CMK (cell line): ENCODE measurements around the gene PRKAG2.
A peak's percentile ranks its signal among the peaks of the same experiment; 100 is the strongest.

Source experiments
- DNase-seq: peaks from one replicate; pipeline ENCODE4 v3.0.0-alpha.2; 2010; ENCODE audit warnings: low read depth

The PRKAG2 gene

DNA sequence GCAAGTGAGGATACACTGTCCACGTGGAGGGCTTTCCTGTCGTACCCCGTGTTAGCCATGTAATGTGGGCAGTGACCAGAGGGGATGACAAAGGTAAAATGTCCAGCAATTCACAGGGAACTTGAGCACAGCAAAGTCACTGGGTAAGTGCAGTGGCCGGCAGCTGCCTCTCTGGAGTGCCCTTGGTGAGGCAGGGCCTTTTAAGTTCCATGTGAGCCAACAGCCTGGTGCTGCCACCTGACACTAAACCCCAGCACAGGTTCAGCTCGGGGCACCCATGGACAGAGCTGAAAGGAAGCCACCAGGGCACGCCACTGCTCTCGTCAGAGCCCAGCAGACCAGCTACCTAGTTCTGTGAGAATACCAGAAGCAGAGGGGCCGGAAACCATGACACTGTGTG, 168.3 kb downstream of the PRKAG2 start:
- no peak for DNase-seq

DNA sequence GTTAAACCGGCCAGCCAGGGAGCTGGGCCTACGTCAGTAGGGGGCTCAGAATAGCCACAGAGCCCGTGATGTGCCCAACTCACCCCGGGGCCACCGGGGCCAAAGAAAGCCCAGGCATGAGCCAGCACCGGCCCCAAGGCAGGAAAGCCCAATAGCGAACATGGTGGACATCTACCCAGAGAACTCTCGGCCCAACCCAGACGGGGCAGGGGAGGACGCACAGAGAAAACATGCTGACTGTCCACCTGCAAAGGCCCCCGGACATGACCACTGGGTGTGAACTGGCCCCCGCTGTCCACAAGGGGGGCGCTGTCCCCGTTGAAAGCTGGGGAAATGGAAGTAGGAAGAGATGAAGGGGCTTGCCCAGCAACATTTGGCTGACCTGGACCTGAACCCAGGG, 169.2 kb downstream of the PRKAG2 start:
- no peak for DNase-seq

DNA sequence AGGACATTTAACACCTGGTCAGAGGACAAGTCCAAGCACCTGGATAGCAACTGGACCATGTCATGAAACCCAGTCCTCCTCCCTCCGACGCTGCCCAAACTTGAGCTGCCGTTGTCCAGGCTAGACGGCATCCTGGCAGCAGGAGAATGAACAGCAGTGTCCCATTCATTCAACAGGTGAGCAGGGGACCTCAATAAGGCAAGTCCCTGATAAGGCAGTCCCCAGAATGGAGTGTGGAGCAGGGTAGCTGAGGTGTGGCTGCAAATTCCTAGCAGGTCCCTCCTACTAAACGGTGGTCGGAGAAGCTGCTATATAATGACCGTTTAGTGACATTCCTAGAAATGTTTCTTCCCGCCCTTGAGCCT, 169.8 kb downstream of the PRKAG2 start:
- no peak for DNase-seq

- no peak for DNase-seq
Measured at GRCh38 chr7:151706277-151707104, 170.4 kb downstream of the PRKAG2 start.

GRCh38 chr7:151705636-151706276, 171.2 kb downstream of the PRKAG2 start:
- DNase-seq, result peak; percentile 29

DNA sequence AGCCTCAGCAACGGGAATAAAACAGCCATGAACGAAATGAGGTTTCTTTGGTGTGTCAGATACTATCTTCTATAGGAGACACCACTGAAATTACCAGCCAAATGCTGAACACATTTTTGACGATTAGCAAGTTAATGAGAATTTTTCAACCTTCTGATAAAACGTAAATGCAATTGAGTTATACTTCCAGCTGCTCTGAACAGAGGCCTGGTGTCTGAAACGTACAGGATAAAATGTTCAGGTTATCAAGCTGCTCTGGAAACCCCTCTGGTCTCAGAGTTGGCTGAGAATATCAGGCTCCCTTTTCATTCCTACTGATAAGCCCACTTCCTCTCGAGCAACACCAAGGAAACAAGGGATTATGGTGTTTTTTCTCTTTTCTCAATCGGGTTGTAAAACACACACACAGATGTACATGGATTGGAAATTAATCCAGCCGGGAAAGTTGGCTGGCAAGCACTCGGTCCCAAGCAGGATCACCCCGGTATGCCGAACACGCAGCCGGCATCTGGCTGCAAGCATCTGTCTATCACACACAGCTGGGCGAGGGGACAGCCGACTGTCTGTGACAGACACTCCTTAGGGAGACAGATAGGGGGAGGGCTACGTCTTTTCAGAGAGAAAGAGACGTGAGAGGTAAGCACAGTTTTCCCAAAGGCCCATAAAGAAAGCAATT, 171.8 kb downstream of the PRKAG2 start:
- peak; percentile 11 for DNase-seq

- no peak for DNase-seq
Measured at GRCh38 chr7:151704299-151704959, 172.5 kb downstream of the PRKAG2 start.

DNA sequence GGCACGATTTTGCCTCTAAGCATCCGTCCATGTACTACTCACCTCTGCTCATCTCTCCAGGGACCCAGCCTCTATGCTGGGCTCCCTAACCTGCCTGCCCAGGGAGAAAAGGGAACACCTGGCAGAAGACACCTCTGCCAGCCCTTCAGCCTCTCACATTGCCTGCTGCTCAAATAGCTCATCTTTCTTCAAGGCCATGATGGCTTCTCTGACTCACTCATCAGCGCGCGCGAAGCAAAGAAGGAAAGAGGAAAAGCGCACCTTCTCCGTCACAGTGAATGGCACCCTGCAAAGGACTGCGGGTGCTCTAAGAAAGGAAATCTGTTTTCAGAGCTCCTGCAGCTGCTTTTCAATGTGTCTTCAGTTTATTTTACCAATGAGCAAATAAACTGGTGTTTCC, 174.0 kb downstream of the PRKAG2 start:
- DNase-seq, result no peak

DNA sequence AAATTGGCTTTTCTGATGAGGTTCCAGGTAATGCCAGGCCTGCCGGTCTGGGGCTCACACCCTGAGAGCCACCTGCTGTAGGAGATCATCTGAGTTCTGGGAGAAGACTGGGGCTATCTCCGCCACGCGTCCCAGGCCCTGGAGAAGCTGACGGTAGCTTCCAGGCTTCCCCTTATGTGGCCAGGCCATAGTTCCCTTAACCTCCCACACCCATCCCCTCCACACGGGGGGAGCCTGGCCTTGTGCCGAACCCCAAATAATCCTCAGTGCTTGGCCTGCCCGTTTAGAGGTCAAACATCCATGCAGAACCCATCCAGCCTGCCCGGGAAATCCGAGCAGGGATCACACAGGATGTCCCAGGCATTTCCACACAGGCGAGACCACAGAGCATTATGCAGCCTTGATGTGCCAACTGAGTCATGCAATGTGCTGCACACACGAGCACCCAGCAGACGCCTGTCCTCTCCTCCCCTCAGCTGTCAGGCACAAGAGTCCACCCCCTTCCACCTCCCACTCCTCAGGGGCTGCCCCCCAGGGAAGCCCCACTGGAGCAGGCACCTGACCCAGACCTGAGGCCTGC, 176.2 kb downstream of the PRKAG2 start:
- no peak for DNase-seq

DNA sequence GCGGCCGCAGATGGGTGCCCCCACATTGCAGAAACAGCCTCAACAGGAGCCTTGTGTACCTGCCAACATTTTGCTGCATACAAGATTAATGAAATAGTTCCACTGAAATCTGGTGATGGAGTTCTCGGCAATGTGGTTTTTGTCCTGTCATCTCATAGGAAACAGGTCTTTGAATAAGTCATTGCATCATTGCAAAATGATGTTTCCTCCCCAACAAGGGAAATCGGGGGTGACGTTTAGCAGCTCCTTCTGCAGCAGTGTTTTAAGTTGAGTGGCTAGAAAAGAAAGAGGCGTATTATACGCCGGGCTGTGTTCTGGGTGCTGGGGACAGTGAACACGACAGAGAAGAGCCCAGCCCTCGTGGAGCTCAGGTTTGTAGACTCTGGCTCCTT, 177.0 kb downstream of the PRKAG2 start:
- no peak for DNase-seq

- DNase-seq, result peak; percentile 90
Measured at GRCh38 chr7:151699147-151699927, 177.6 kb downstream of the PRKAG2 start.

DNA sequence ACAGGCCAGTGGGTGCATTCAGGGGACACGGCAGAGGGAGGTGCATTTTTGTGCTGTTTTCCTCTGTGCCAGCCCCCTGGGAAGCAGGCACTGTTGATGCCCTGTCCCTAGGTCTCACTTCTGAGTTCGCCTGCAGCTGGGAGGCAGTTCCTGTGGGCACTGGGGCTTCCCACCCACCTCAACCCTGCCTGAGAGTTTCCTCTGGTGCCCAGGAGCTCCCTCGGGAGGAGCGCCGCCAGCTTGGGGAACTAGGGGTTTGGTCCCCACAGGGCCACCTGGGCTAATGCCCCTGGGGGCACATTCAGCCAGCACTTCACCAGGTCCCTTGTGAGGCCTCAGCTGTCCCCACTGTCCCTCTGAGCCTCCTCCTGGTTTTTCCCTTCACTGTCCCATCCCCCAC, 179.0 kb downstream of the PRKAG2 start:
- DNase-seq, result no peak

- DNase-seq, result no peak
Measured at GRCh38 chr7:151697515-151697895, 179.4 kb downstream of the PRKAG2 start.

- no peak for DNase-seq
Measured at GRCh38 chr7:151696721-151697514, 180.0 kb downstream of the PRKAG2 start.

GRCh38 chr7:151695951-151696541, 180.9 kb downstream of the PRKAG2 start:
- no peak for DNase-seq

GRCh38 chr7:151694828-151695580, 181.9 kb downstream of the PRKAG2 start:
- DNase-seq, result no peak

DNA sequence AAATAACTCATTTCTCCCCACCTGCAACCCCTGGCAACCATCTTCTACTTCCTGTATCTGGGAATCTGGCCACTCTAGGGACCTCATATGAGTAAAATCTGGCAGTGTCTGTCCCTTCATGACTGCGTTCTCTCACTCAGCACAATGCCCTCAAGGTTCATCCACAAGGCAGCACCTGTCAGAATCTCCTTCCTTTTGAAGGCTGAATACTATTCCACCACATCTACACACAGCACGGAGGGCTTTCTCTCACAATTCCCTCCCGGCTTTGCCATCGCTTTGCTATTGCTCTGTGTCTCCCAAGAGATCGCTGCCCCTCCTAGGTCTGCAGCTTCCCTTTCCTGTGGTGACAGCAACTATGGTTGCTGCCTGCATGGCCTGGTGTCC, 182.5 kb downstream of the PRKAG2 start:
- DNase-seq, result no peak

DNA sequence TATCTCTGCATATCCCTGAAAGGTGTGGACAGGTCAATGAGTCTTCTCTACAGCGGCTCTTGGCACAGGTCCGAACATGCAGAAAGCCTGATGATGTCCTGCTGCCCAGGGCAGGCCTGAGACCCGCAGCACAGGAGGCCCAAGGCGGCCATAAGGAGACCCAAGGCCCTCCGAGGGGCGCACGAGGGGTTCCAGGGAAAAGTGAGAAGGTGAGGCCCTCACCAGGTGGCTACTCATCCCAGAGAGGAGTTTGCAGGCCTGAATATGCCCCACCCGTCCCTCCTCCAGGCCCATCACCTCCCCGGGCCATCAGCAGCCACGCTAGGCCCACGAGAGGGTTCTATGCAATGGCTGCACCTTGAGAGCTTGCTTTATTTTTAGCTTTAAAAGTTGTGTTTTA, 183.8 kb downstream of the PRKAG2 start:
- DNase-seq, result no peak

- no peak for DNase-seq
Measured at GRCh38 chr7:151692721-151693120, 184.2 kb downstream of the PRKAG2 start.

DNA sequence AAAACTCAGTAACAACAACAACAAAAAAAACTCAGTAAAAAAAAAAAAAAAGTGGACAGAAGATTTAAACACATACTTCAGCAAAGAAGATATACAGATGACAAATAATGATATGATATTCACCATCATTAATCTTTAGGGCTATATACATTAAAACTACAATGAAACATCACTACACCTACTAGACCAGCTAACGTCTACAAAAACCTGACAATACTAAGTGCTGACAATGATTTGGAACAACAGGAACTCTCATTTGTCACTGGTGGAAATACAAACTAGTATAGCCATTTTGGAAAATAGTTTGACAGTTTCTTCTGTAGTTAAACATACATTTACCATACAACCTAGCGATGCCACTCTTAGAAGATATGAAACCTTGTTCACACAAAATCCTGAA, 185.5 kb downstream of the PRKAG2 start:
- no peak for DNase-seq
